ENCODE measurements around the gene BBX.

Gene BBX

GRCh38 chr3:107854733-107855132, 332.0 kb downstream of the BBX start:
- DNase-seq: no peak

GRCh38 chr3:107855710-107856109, 332.9 kb downstream of the BBX start:
- peak in 1 of 2 donors; percentile 5 for DNase-seq

- no peak for DNase-seq
Measured at GRCh38 chr3:107857854-107858253, 335.1 kb downstream of the BBX start.

GRCh38 chr3:107858876-107859275, 336.1 kb downstream of the BBX start:
- DNase-seq: no peak

All from CD4-positive, alpha-beta T cell treated with Interleukin-4 for 1 hour (primary cell).